AG08395 (cell line): Measurements from ENCODE around the gene RHEX.
A peak's percentile ranks its signal among the peaks of the same experiment; 100 is the strongest.
"Not testable (repeated sequence)": the region's sequence is repeated elsewhere in the genome, so short reads cannot be mapped to it uniquely, and the experiment has no call there.

Experiments
- DNase-seq: peaks from one replicate; pipeline ENCODE4 v3.0.0; 2012; ENCODE audit warnings: mixed read lengths, low spot score

Gene RHEX

DNA sequence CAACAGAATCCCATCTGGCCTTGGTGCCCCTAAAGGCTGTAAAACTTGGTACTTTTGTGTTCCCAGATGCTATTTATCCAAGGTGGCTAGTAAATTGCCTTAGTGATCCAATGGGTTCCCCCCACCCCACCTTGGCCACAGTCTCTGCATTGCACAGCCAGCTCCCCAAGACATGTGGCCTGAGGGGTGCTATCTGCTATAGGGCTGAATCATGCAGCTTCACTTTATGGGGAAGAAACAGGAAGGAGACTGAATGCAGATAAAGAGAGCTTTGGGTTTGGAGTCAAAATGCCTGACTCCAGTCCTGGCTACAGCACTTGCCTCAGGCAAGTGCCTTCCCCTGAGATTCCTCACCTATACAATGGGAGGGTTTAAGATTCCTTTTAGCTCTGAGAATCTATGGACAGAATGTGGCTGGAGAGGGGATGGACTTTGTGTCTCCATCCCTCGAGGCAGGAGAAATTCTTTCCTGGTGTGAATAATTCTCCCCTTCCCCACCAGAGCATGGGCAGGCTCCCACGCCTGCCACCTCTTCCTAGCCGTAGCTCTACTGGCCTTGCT, 6.5 kb downstream of the RHEX start:
- no peak for DNase-seq

- no peak for DNase-seq
Observed at GRCh38 chr1:206060844-206061243, 7.9 kb downstream of the RHEX start.

GRCh38 chr1:206062464-206062863, 9.5 kb downstream of the RHEX start:
- no peak for DNase-seq

DNA sequence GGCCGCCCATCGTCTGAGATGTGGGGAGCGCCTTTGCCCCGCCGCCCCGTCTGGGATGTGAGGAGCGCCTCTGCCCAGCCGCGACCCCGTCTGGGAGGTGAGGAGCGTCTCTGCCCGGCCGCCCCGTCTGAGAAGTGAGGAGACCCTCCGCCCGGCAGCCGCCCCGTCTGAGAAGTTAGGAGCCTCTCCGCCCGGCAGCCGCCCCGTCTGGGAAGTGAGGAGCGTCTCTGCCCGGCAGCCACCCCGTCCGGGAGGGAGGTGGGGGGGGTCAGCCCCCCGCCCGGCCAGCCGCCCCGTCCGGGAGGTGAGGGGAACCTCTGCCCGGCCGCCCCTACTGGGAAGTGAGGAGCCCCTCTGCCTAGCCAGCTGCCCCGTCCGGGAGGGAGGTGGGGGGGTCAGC, 11.0 kb downstream of the RHEX start:
- DNase-seq: not testable (repeated sequence)

- not testable (repeated sequence) for DNase-seq
Observed at GRCh38 chr1:206064501-206064900, 11.5 kb downstream of the RHEX start.

DNA sequence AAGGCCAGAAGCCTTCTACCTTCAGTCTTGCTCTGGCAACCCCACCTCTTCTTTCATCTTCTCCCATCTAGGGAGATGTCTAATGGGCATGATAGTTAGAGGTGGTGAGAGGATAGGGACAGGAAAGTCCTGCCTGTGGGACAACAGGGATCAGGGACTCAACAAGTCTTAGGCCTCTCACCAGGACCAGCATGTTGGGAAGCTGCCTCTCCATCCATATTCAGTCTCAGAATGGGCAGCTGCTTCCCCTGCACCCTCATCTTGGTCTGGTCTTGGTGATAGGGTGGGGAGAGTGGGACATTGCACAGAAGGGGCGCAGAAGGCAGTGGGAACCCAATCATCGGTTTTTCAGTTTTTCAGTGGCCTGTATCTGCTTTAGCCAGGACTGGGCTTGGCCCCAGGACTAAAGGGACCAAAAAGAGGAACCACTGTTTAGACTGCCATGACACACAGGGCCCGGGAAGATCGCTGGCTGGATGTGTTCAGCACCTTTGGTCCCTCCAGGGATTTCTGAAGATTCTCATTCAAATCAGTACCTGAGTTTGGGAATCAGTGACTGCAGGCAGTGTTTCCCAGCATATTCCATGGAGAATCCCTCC, 12.7 kb downstream of the RHEX start:
- no peak for DNase-seq

DNA sequence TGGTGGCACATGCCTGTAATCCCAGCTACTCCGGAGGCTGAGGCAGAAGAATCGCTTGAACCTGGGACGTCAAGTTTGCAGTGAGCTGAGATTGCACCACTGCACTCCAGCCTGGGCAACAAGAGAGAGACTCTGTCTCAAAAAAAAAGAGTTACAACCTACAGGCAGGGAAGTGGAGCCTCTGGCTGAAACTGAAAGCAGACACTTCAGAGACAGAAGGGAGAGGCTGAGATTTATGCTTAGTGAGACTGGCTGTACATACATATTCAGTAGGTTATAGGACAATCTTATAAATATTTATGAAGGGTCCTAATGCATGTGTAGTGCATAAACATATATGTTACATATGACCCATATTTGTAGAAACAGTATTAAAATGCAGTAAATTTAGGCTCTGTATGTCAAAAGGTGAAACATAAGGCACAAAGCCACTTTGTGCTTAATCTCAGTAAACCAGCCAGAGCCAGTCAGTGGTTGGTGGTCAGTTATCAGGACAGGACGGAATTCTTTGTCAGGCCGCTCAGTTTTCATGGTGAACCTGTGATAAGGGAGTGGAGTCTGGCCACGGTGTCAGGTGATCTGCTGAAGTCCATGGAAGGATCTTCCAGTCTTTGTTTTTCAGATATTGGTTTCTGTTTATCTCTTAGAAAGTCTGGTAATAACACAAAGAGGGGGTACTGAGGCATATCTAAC, 13.7 kb downstream of the RHEX start:
- DNase-seq: no peak

DNA sequence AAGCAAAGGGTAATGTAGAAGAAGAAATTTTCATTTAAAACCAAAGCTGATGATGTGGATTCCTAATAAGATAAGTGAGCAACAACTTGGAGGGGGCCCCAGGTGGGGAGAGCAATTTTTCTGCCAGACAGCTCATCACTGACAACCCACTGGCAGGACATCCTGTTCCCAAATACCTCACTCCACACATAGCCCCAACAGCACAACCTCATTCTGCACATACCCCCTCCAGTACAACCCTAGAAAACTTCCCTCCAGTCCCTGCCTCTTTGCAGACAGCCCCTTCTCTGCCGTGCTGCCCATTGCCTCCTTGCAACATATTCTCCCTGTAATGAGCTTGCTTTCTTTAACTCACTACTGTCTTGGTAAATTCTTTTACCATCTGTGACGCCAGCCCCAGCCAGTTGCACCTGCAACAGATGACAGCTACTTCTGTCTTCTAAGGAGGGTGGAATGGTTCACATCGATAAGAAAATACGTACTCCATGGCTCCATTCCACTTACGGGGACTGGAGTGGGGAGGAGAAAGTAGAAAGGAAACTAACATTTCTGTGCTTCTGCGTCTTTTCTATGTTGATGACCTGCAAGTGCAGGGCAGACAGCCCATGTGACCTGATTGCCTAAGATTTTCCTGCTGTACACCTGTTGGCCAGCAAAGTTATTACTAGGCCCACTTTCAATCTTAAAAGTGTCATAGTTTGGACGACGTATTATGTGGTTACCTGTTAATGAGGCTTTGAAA, 14.7 kb downstream of the RHEX start:
- DNase-seq: no peak

DNA sequence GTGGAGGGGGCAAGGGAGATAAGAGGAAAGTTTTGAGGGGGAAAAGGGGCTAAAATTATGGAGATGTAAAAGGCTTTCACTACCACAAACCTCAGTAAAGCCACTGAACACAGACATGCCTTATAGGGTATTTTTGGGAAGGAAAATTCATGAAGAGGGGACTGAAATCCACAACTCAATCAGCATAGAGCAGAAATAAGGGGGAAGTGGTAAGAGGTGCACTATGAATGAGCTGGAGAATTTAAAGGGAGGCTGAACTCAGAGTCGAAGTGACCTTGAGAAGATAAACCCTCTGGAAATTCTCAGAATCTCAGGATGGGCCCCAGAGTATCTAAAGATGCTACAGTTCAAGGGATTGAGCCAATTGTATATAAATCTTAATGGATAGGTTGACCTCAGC, 15.3 kb downstream of the RHEX start:
- no peak for DNase-seq

GRCh38 chr1:206070627-206071304, 17.8 kb downstream of the RHEX start:
- DNase-seq: no peak

GRCh38 chr1:206074839-206075238, 21.9 kb downstream of the RHEX start:
- DNase-seq: no peak

DNA sequence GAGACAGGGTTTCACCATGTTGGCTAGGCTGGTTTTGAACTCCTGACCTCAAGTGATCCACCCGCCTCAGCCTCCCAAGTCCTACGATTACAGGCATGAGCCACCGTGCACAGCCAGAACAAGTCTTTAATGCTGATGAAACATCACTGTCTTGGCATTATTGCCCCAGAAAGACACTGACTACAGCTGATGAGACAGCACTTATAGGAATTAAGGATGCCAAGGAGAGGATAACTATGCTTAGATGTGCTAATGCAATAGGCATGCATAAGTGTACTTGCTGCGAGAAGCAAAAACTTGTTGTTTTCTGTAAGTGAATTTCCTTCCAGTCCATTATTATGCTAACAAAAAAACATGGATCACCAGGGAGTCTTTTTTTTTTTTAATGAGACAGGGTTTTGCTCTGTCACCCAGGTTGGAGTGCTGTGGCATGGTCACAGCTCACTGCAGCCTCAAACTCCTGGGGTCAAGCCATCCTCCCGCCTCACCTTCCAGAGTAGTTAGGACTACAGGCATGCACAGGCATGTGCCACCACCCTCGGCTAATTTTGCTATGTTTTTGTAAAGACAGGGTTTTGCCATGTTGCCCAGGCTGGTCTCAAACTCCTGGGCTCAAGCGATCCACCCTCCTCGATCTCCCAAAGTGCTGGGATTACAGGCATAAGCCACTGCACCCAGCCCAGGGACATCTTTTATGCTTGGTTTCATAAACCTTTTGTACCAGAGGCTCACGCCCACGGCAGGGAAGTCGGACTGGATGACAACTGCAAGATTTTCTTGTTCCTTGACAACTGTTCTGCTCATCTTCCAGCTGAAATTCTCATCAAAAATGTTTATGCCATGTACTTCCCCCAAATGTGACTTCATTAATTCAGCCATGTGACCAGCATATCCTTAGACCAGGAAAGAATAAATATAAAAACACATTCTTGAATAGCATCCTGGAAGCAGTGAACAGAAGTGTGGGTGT, 23.1 kb downstream of the RHEX start:
- peak; percentile 31 for DNase-seq

GRCh38 chr1:206079135-206079534, 26.2 kb downstream of the RHEX start:
- no peak for DNase-seq

GRCh38 chr1:206080026-206080820, 27.2 kb downstream of the RHEX start:
- DNase-seq: no peak

- no peak for DNase-seq
Observed at GRCh38 chr1:206081856-206082255, 28.9 kb downstream of the RHEX start.

DNA sequence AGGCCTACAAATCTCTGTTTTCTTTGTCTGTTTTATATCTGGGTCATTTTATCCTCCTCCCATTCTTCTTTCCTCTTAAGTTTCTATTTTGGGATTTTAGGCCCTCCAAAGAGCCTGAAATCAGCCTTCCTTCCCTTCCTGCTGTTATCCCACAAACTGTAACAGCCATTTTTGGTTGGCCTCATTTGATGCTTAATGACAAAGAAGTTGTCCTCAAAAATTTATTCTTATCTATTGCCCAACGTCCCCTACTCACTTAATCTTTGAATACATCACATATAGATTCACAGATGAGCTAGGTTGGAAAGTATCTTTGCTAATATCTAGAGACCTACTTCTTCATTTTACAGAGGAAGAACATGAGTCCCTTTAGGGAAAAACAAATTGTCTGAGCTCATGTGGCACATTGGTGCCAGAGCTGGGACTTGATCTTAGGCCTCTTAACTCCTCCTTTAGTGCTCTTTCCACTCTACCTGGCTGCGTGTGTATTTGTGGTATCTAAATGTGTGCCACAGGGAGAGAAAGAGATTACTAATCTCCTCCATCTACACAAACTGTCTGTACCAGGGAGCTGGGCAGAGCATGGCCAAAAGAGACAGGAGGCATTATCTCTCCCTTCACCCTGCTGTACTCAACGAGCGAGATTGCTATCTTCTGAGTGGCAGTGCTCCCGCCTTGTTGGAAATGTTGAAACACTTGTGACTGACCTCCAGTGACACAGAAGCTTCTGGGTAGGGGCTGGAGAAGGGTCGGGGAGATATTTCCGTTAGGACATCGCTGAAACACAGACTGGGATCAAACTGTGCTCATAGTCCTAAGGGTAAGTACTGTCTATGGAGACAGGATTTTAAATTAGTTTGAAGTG, 30.1 kb downstream of the RHEX start:
- no peak for DNase-seq

DNA sequence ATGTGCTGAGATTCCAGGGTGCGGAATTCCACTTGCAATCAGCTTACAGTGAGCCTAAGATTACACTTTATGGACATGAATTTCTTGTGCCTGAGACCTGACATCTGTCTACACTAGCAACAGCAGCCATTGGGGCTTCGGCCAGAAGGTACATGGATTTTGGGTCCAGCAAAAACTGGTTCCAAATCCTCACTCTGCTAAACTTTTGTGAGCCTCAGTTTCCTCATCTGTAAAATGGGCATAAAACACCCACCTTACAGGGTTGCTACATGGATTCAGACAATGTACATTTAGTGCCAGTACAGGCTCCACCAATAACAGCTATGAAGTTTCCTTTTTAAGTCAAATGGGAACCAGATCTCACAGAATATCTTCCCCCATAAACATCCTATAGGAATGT, 30.8 kb downstream of the RHEX start:
- no peak for DNase-seq

GRCh38 chr1:206087091-206087490, 34.1 kb downstream of the RHEX start:
- DNase-seq: no peak

- no peak for DNase-seq
Observed at GRCh38 chr1:206089341-206089740, 36.4 kb downstream of the RHEX start.
